A549 treated with AZD2906 at 1 μM for 4 hours (cell line): ENCODE measurements around the gene KLHL14. TPM values are rescaled to one million over a fixed set of nuclear protein-coding genes. Genes with fewer than 3 reads are reported as not detected.

Experiments
- total RNA-seq: library from RNA; stranded (reverse); fragments of 200-300 nt; extraction: Qiagen RNA extraction; gene quantifications from 5 replicates; pipeline ENCODE4 v1.2.3, GENCODE V29; 2022

Gene KLHL14
- not detected in 5 replicates for total RNA-seq

GRCh38 chr18:32772581-32773381 lies at the start of gene KLHL14:
Gene KLHL14 (minus strand): TSS chr18:32773023. CDS start chr18:32770591, 2,432 bp downstream.

